ENCODE results near the gene PIP4K2A. TPM values are rescaled to one million over a fixed set of nuclear protein-coding genes. Genes with fewer than 3 reads are reported as not detected.

Gene PIP4K2A
- total RNA-seq, 1 experiment from 2014 or later, result 24.2 TPM

GRCh38 chr10:22682237-22683139 lies 31.9 kb downstream of the PIP4K2A start:
- intact Hi-C loops (cut with micrococcal nuclease; ENCODE audit: unreplicated experiment), result no loop called here
- Mint-ChIP-seq H3K4me1 (ENCODE audit: low read depth, unreplicated experiment) (peaks cover 42% of the 10 kb centered on the region), H3K4me3 (ENCODE audit: low read depth, unreplicated experiment) (no peak overlapping the region), H3K9me3 (ENCODE audit: low read depth, unreplicated experiment) (no peaks in the 10 kb centered on the region), H3K27me3 (ENCODE audit: unreplicated experiment) (no peaks in the 10 kb centered on the region), H3K36me3 (ENCODE audit: insufficient read depth, unreplicated experiment) (no peaks in the 10 kb centered on the region), H3K27ac (ENCODE audit: unreplicated experiment) (no peak overlapping the region)
- DNase-seq, result peak; percentile 13
- CTCF ChIA-PET, result interaction anchor here (0.6 to 1.2 kb wide), 2 partner anchors 11 to 239 kb away, joined by 3 to 6 read pairs; no protein-coding TSS in a partner anchor
- BruUV-seq (replicated peaks), result no TSS peak
- TF ChIP-seq CTCF (IDR thresholded peaks at IDR 0.05; ENCODE audit: unreplicated experiment), result no peak

- CTCF ChIA-PET, result interaction anchor here (0.5 to 1.2 kb wide), 5 partner anchors 11 to 1339 kb away, joined by 3 to 4 read pairs (median 3); no protein-coding TSS in a partner anchor
- Mint-ChIP-seq H3K9me3 (ENCODE audit: low read depth, unreplicated experiment) (no peaks in the 10 kb centered on the region), H3K27ac (ENCODE audit: unreplicated experiment) (no peak overlapping the region), H3K4me1 (ENCODE audit: low read depth, unreplicated experiment) (peaks cover 42% of the 10 kb centered on the region), H3K4me3 (ENCODE audit: low read depth, unreplicated experiment) (no peak overlapping the region), H3K27me3 (ENCODE audit: unreplicated experiment) (no peaks in the 10 kb centered on the region), H3K36me3 (ENCODE audit: insufficient read depth, unreplicated experiment) (no peaks in the 10 kb centered on the region)
- intact Hi-C loops (cut with micrococcal nuclease; ENCODE audit: unreplicated experiment), result no loop called here
- no peak for TF ChIP-seq CTCF (IDR thresholded peaks at IDR 0.05; ENCODE audit: unreplicated experiment)
- no TSS peak for BruUV-seq (replicated peaks)
- peak; percentile 19 for DNase-seq
Measured at GRCh38 chr10:22681783-22682183, 32.6 kb downstream of the PIP4K2A start.

GRCh38 chr10:22681301-22681700 lies 33.1 kb downstream of the PIP4K2A start:
- H3K27me3 Mint-ChIP-seq (ENCODE audit: unreplicated experiment), result no peaks in the 10 kb centered on the region
- CTCF ChIA-PET, result interaction anchor here (0.5 to 0.7 kb wide), 4 partner anchors 33 to 1339 kb away, joined by 3 to 4 read pairs (median 3); no protein-coding TSS in a partner anchor

GRCh38 chr10:22679608-22680007 lies 34.8 kb downstream of the PIP4K2A start:
- Mint-ChIP-seq H3K27me3 (ENCODE audit: unreplicated experiment) (no peaks in the 10 kb centered on the region), H3K4me3 (ENCODE audit: low read depth, unreplicated experiment) (no peak overlapping the region), H3K36me3 (ENCODE audit: insufficient read depth, unreplicated experiment) (no peaks in the 10 kb centered on the region), H3K4me1 (ENCODE audit: low read depth, unreplicated experiment) (peaks cover 37% of the 10 kb centered on the region), H3K27ac (ENCODE audit: unreplicated experiment) (no peak overlapping the region), H3K9me3 (ENCODE audit: low read depth, unreplicated experiment) (no peaks in the 10 kb centered on the region)
- no peak for DNase-seq
- no peak for TF ChIP-seq CTCF (IDR thresholded peaks at IDR 0.05; ENCODE audit: unreplicated experiment)
- intact Hi-C loops (cut with micrococcal nuclease; ENCODE audit: unreplicated experiment), result no loop called here
- BruUV-seq (replicated peaks), result no TSS peak
- CTCF ChIA-PET, result interaction anchor here (0.6 kb wide), 1 partner anchor 20 kb away, joined by 3 read pairs; no protein-coding TSS in a partner anchor

More at GRCh38 chr10:22681301-22681700, 33.1 kb downstream of the PIP4K2A start:
- intact Hi-C loops (cut with micrococcal nuclease; ENCODE audit: unreplicated experiment), result no loop called here
- H3K27ac Mint-ChIP-seq (ENCODE audit: unreplicated experiment), result no peak overlapping the region
- no peaks in the 10 kb centered on the region for H3K9me3 Mint-ChIP-seq (ENCODE audit: low read depth, unreplicated experiment)
- H3K4me3 Mint-ChIP-seq (ENCODE audit: low read depth, unreplicated experiment), result no peak overlapping the region
- no peak for TF ChIP-seq CTCF (IDR thresholded peaks at IDR 0.05; ENCODE audit: unreplicated experiment)
- no TSS peak for BruUV-seq (replicated peaks)
- no peak for DNase-seq
- no peaks in the 10 kb centered on the region for H3K36me3 Mint-ChIP-seq (ENCODE audit: insufficient read depth, unreplicated experiment)
- peaks cover 42% of the 10 kb centered on the region for H3K4me1 Mint-ChIP-seq (ENCODE audit: low read depth, unreplicated experiment)

All from Calu3 (cell line).